HCT116 (cell line): ENCODE measurements around the gene CLSTN1. TPM values are rescaled to one million over a fixed set of nuclear protein-coding genes. Genes with fewer than 3 reads are reported as not detected.
"Not testable (repeated sequence)": the region's sequence is repeated elsewhere in the genome, so short reads cannot be mapped to it uniquely, and the experiment has no call there.

ENCODE experiments used
- ATAC-seq: fragments of 200-7000 bp; cut with Tn5 transposase; 2 replicates; pipeline ENCODE4 v1.9.1; 2020; ENCODE audit warnings: mild to moderate bottlenecking, moderate library complexity
- BruUV-seq: library from RNA; stranded (reverse); fragments of 400-500 nt; replicated peaks from 2 replicates; lab custom pipeline; 2021; lab: Mats Ljungman, UMichigan
- CTCF ChIA-PET: fragments of 300-600 bp; sonication (Branson Sonifier 250); formaldehyde crosslinking; loops from one replicate; lab custom pipeline; 2021; ENCODE audit warnings: antibody characterized with exemption; lab: Charles Lee
- POLR2A ChIA-PET: fragments of 300-600, 350-600 bp; sonication (Branson Sonifier 250); formaldehyde crosslinking; loops from one replicate; lab custom pipeline; 2021; ENCODE audit warnings: antibody characterized with exemption; lab: Charles Lee
- RAD21 ChIA-PET, 2 experiments: fragments of 300-600 bp; sonication (Branson Sonifier 250); formaldehyde crosslinking; loops; one replicate each; lab custom pipeline; 2023; ENCODE audit warnings: low total read pairs in 2 of 2; ENCODE audit not compliant: uncharacterized antibody in 2 of 2, unreplicated experiment in 2 of 2, low non-redundant PET in 1 of 2; lab: Charles Lee
- DNase-seq: peaks from one replicate; pipeline ENCODE4 v3.0.0-alpha.2; 2010; ENCODE audit warnings: low read depth, low spot score
- H2AFZ ChIP-seq: fragments of 200-600 bp; shearing (Covaris generic), sonication (generic); 2 replicates; pipeline ENCODE4 v1.6.1; 2017; ENCODE audit warnings: low read depth, mixed run types, mixed read lengths, antibody characterized with exemption, low read length; ENCODE audit not compliant: poor library complexity, severe bottlenecking
- H3K27ac ChIP-seq: 2 replicates; pipeline ENCODE4 v1.5.1; 2012; ENCODE audit warnings: low read depth, low read length
- H3K27me3 ChIP-seq: fragments of 200-600 bp; sonication (generic); 2 replicates; pipeline ENCODE4 v1.6.1; 2016; ENCODE audit warnings: mixed run types, low read length, mixed read lengths; ENCODE audit not compliant: insufficient read depth
- H3K36me3 ChIP-seq, 2 experiments: fragments of 200-500 bp in 1 of 2; fragments of 200-600 bp in 1 of 2; sonication (Bioruptor generic) in 1 of 2; sonication (generic) in 1 of 2; 2 replicates each; pipeline versions ENCODE4 v1.5.1 to v1.6.1; 2014 to 2016; ENCODE audit warnings: low read length in 2 of 2, inconsistent platforms in 1 of 2, mixed read lengths in 1 of 2, mixed run types in 1 of 2; ENCODE audit not compliant: insufficient read depth in 2 of 2, control insufficient read depth in 1 of 2
- H3K4me1 ChIP-seq, 2 experiments: fragments of 200-600 bp in 1 of 2; sonication (generic) in 1 of 2; 2 replicates each; pipeline versions ENCODE4 v1.5.1 to v1.6.1; 2012 to 2017; ENCODE audit warnings: low read length in 2 of 2, inconsistent platforms in 1 of 2, mild to moderate bottlenecking in 1 of 2, mixed read lengths in 1 of 2, mixed run types in 1 of 2, moderate library complexity in 1 of 2; ENCODE audit not compliant: insufficient read depth in 2 of 2, control insufficient read depth in 1 of 2
- H3K4me2 ChIP-seq: fragments of 200-600 bp; sonication (generic); 2 replicates; pipeline ENCODE4 v1.6.1; 2017; ENCODE audit warnings: mixed run types, low read length, mixed read lengths
- H3K4me3 ChIP-seq, 2 experiments: fragments of 200-600 bp in 1 of 2; sonication (generic) in 1 of 2; replicated peaks in 1 of 2; 2 replicates each; pipeline ENCODE4 v1.5.1; 2011 to 2016; ENCODE audit warnings: low read length in 2 of 2, control low read depth in 1 of 2, low read depth in 1 of 2, mild to moderate bottlenecking in 1 of 2, mixed read lengths in 1 of 2, mixed run types in 1 of 2
- H3K79me2 ChIP-seq: fragments of 200-600 bp; sonication (generic); 2 replicates; pipeline ENCODE4 v1.6.1; 2017; ENCODE audit warnings: mild to moderate bottlenecking, mixed run types, low read length, moderate library complexity, mixed read lengths; ENCODE audit not compliant: insufficient read depth
- H3K9ac ChIP-seq: fragments of 200-600 bp; sonication (generic); 2 replicates; pipeline ENCODE4 v1.6.1; 2016; ENCODE audit warnings: low read length, mixed read lengths
- H3K9me2 ChIP-seq: fragments of 200-600 bp; sonication (generic), shearing (Covaris generic); 2 replicates; pipeline ENCODE4 v1.6.1; 2017; ENCODE audit warnings: mixed run types, mild to moderate bottlenecking, moderate library complexity; ENCODE audit not compliant: insufficient read depth
- H3K9me3 ChIP-seq, 2 experiments: fragments of 200-500 bp in 1 of 2; fragments of 200-600 bp in 1 of 2; sonication (Bioruptor generic) in 1 of 2; sonication (generic) in 1 of 2; 2 replicates each; pipeline ENCODE4 v1.6.1; 2014 to 2017; ENCODE audit warnings: low read length in 2 of 2, mixed read lengths in 2 of 2, inconsistent platforms in 1 of 2, low read depth in 1 of 2, mild to moderate bottlenecking in 1 of 2, mixed run types in 1 of 2, moderate library complexity in 1 of 2; ENCODE audit not compliant: control insufficient read depth in 1 of 2, insufficient read depth in 1 of 2
- H4K20me1 ChIP-seq: fragments of 200-600 bp; sonication (generic), shearing (Covaris generic); 2 replicates; pipeline ENCODE4 v1.6.1; 2017; ENCODE audit warnings: mixed run types, mild to moderate bottlenecking, moderate library complexity; ENCODE audit not compliant: insufficient read depth
- ATF3 ChIP-seq: IDR thresholded peaks from 2 replicates; pipeline ENCODE4 v1.6.1; 2012
- CEBPB ChIP-seq: IDR thresholded peaks from 2 replicates; pipeline ENCODE4 v1.6.1; 2012; ENCODE audit warnings: low read depth
- EGR1 ChIP-seq: IDR thresholded peaks from 2 replicates; pipeline ENCODE4 v1.6.1; 2012; ENCODE audit warnings: low read depth
- EZH2phosphoT487 ChIP-seq: fragments of 200-600 bp; IDR thresholded peaks from 2 replicates; pipeline ENCODE4 v1.6.1; 2018; ENCODE audit warnings: antibody characterized with exemption, borderline replicate concordance
- POLR2A ChIP-seq: IDR thresholded peaks from 2 replicates; pipeline ENCODE4 v1.7.0; 2011; ENCODE audit warnings: borderline replicate concordance; ENCODE audit not compliant: insufficient read depth, insufficient read length; ENCODE audit errors: extremely low read depth
- RAD21 ChIP-seq: IDR thresholded peaks from 2 replicates; pipeline ENCODE4 v1.6.1; 2012; ENCODE audit warnings: low read depth, mild to moderate bottlenecking
- REST ChIP-seq: IDR thresholded peaks from 2 replicates; pipeline ENCODE4 v1.6.1; 2012; ENCODE audit warnings: low read depth
- ZBTB33 ChIP-seq: IDR thresholded peaks from 2 replicates; pipeline ENCODE4 v1.6.1; 2011; ENCODE audit warnings: mild to moderate bottlenecking, low read length, moderate library complexity; ENCODE audit not compliant: insufficient replicate concordance; ENCODE audit errors: extremely low read depth
- ZFX ChIP-seq: fragments of 450-650 bp; IDR thresholded peaks from 2 replicates; pipeline ENCODE4 v1.6.1; 2017
- intact Hi-C: fragments of 100-400 bp; cut with micrococcal nuclease; formaldehyde crosslinking; loops from 2 replicates; pipeline ENCODE4 v1.10.0; 2022
- total RNA-seq: library from RNA; stranded (reverse); gene quantifications from one replicate; pipeline ENCODE4 v1.2.1, GENCODE V29; 2021; ENCODE audit not compliant: unreplicated experiment

Gene CLSTN1
- total RNA-seq, 1 experiment from 2014 or later = 113 TPM

- DNase-seq (no peak), ATAC-seq (no peak)
- H3K4me3 ChIP-seq = no peak overlapping the region
- H2AFZ ChIP-seq = no peak overlapping the region
- no TSS peak for BruUV-seq
- H3K4me2 ChIP-seq = no peak overlapping the region
- H3K27me3 ChIP-seq = no peaks in the 10 kb centered on the region
- H3K27ac ChIP-seq = no peak overlapping the region
- no peaks in the 10 kb centered on the region for H3K9me2 ChIP-seq
- intact Hi-C loops = no loop called here
- H3K4me1 ChIP-seq = no peaks in the 10 kb centered on the region
- POLR2A ChIA-PET = no interaction called here
- CTCF ChIA-PET = interaction anchor here (1.0 kb wide), 1 partner anchor 27 kb away, joined by 3 read pairs; no protein-coding TSS in a partner anchor
- peaks cover 15% of the 10 kb centered on the region; the same call in 1 of the 2 replicates for H3K79me2 ChIP-seq
- no peak for TF ChIP-seq POLR2A
- no peak for TF ChIP-seq EZH2phosphoT487
- TF ChIP-seq REST = no peak
- TF ChIP-seq CEBPB = no peak
- no peak for TF ChIP-seq ZFX
- TF ChIP-seq RAD21 = no peak
- TF ChIP-seq EGR1 = no peak
- RAD21 ChIA-PET = no interaction called here
- no peaks in the 10 kb centered on the region for H3K9me3 ChIP-seq
- no peak overlapping the region for H3K9ac ChIP-seq
- peaks cover 11 to 30% of the 10 kb centered on the region in 2 experiments; a peak in 3 of 4 replicates for H3K36me3 ChIP-seq
- no peaks in the 10 kb centered on the region for H4K20me1 ChIP-seq
Measured at GRCh38 chr1:9751971-9752370, 71.8 kb downstream of the CLSTN1 start.

DNA sequence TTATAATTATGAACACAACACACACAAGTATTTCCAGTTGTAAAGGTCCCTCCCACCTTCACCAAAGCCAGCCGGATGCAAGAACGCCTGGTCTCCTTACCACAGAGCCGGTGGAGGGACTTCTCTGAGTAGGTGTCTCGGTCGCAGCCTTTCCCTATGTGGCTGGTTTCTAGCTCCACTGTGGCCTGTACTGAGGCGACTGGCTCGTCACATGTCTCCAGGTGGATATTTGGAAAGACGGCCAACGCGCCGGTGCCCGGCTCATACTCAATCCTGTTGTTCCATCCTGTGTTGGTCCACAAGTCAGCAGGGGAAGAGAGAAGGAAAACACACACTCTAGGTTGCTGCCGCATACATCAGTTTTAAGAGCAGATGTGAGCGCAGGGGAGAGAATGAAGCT lies 74.4 kb downstream of the CLSTN1 start:
- Histone ChIP-seq H3K9ac (no peak overlapping the region), H3K9me3 (no peaks in the 10 kb centered on the region), H3K36me3 (peaks cover 19 to 34% of the 10 kb centered on the region in 2 experiments; a peak in 3 of 4 replicates), H3K27me3 (no peaks in the 10 kb centered on the region), H3K9me2 (no peaks in the 10 kb centered on the region), H4K20me1 (no peaks in the 10 kb centered on the region), H3K27ac (no peak overlapping the region), H3K4me2 (no peak overlapping the region), H3K4me1 (no peaks in the 10 kb centered on the region), H3K79me2 (no peaks in the 10 kb centered on the region), H2AFZ (no peak overlapping the region), H3K4me3 (no peak overlapping the region)
- POLR2A ChIA-PET = no interaction called here
- no peak for DNase-seq
- intact Hi-C loops = no loop called here
- RAD21 ChIA-PET = no interaction called here
- no peak for ATAC-seq
- CTCF ChIA-PET = no interaction called here
- TF ChIP-seq ATF3 = no peak
- TF ChIP-seq ZBTB33 = no peak
- no TSS peak for BruUV-seq

- H3K4me3 ChIP-seq, H3K27ac ChIP-seq, H3K4me1 ChIP-seq, BruUV-seq, H4K20me1 ChIP-seq, H2AFZ ChIP-seq, H3K9me2 ChIP-seq, intact Hi-C loops, H3K9ac ChIP-seq, H3K79me2 ChIP-seq, H3K4me2 ChIP-seq, POLR2A ChIA-PET, DNase-seq, H3K9me3 ChIP-seq, ATAC-seq, CTCF ChIA-PET, H3K27me3 ChIP-seq, RAD21 ChIA-PET: not testable (repeated sequence)
- H3K36me3 ChIP-seq = peaks cover 25 to 42% of the 10 kb centered on the region in 2 experiments; a peak in 3 of 4 replicates
Measured at GRCh38 chr1:9748391-9748790, 75.4 kb downstream of the CLSTN1 start.
